Activated naive CD4-positive, alpha-beta T cell (primary cell): ENCODE measurements around the gene KDM4C.

Experiments
- DNase-seq, 4 experiments: peaks; one replicate each; lab custom pipeline; 2025; lab: John Stamatoyannopoulos, UW

The KDM4C gene

DNA sequence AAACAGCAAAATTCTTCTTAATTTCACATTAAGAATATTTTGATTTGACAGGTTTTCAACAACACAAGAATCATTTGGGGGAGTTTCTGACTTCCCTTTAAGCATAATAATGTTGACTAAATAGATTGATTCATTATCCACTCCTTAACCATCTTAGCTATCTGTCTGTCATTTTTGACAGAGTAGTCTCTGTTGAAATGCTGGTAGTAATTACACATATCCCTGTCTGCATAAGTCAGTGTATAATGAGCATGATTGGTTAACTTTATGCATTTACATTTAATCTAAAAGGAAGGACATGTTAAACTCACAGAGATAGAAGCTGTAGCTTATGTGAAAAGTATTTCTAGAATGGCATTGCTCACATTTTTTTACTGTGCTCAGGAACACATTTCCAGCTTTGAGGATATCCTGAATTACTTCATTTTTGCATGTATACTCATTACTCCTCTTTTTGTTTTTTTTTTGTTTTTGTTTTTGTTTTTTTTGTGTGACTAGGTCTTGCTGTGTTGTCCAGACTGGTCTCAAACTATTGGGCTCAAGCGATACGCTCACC is 385.9 kb downstream of the KDM4C start:
- no peak for DNase-seq

DNA sequence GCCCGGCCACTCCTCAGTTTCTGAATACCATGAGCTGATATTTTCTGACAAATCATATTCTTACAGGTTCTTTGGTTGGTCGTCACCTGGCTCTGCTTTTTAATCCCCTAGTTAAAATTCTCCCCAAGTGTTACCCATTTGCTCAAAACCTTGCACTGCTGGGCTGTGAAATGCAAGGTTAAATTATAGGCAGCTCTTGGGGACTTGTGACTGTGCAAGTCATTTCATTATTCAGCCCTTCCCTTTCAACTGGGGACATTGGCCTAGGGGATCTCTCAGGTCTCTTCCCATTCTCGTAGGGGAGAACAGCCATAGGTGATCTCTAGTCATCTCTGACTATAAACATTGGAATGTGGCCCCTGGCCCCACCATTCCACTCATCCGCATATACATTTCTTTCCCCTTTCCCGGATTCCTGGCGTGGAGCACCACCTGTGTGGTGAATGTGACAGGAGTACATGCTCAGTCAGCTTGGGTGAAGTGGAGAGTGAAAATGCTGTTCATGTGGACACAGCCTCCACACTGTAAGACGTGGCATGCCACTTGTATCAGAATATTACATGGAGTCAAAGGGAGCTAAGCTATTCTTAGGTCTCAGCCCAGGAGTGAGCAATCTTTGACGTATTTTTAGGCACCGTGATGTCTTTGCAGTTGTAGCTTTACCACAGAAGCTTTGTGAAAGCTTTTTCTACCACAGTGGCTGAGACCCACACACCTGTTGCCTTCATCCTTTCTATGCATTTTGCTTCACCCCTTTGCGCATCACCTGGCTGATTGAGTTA is 386.7 kb downstream of the KDM4C start:
- no peak for DNase-seq

DNA sequence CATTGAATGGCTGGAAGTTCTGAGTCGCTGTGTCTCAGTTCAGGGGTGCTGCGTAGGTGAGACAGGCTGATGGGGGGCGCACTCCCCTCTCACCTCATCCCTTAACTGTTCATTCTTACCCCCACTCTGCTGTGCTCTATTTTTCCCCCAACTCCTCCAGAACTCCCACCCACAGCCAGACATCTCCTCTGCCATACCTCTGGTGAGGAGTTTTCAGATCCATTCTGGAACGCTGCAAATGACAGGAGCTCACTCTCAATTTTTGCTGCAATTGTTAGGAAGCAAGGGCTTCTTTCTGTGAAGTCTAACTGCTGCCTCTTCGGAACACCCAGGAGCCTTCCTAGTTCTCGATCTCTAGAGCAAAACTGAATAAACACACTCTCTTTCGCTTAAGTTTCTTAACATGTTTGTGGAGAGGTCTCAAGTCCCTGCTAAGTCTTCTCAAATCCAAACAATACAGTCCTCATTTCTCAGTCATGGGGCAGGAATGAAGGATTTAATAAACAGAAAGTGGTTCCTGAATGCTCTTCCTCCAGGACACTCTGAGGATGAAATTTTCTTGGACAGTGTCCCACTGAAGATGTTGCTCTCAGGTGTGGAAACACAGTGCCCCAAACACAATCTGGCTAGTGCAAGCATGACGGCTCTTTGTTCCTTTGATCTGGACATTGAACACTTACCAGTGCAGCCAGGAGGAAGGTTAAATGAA is 387.7 kb downstream of the KDM4C start:
- DNase-seq = no peak

DNA sequence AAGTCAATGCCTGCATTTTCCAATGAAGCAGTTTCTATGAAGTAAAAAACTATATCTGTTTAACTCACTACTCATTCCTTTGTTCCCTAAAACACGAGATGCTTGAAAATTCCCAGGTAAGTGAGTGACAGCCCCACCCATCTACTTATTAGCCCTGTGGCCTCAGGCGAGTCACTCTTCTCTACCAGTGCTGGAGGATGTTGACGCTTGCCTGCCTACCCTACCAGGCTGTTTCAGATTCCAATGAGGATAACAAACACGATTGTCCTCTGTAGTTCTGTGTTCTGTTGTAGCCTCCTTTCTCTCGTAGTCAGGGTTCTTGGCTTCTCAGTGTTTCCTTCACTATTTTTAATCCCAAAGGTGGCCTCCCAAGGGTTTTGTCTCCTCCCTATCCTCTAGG is 388.8 kb downstream of the KDM4C start:
- no peak for DNase-seq

DNA sequence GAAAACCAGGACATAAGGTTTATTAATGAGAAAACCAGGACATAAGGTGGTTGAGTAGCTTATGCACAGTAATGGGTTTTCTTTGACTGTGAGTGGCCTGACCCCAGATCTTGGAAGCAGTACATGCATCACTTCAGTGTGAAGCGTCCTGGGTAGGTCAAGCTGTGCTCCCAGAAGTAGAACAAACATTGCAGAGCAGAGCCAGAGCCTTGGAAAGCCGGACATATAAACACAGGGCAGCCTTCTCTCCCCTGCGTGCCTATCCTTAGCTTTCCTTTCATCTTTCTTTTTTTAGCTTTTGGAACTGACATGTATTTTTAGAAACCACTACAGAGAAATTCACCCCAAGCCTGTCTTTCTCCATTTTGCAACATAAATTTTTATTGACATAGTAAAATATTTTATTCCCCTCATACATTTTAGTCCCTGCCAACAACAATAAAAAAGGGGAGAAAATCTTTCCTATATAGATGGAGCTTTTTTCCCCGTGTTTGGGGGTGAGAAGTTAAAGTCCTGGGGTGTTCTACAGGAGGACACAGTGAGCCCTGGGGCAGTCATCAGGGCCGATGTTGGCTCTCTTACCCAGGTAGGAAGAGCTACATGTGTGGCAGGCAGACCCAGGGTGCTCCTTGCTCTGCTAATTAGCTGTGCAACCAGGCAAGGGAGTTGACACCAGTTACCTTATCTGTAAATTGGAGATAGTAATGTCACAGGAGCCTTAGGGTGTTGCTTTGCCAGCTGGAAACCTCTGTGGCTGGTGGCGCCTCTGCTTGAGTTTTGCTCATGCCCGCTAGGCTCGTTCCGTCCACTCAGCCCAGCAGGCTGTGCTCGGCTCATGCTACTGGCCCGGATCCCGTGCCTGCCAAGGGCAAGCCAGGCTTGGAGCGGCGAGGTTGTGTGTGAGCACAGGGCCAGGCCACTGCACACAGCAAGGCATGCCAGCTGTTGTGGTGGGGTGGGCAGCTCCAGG is 389.6 kb downstream of the KDM4C start:
- DNase-seq = no peak

DNA sequence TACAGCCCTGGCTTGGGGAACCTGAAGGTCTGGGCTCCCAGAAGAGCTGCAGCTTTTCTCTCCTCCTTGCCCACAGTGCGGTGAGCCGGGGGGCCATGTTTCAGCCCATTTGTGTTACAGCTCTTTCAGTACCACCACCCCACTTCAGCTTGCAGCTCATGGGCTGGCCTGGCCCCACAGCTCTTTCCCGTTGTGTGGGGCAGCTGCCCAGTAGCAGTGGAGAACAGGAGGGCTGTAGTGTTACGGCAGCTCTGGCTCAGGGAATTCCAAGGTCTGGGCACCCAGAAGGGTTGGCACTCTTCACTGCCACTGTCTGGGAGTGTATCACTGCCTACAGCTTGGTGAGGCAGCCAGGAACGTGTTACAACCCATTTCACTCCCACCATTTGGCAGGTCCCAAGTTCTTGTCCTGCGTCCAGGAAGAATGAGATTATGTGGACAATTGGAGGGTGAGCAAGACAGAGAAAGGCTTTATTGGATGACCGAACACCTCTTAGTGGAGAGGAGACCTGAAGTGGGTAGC is 390.5 kb downstream of the KDM4C start:
- DNase-seq = no peak

DNA sequence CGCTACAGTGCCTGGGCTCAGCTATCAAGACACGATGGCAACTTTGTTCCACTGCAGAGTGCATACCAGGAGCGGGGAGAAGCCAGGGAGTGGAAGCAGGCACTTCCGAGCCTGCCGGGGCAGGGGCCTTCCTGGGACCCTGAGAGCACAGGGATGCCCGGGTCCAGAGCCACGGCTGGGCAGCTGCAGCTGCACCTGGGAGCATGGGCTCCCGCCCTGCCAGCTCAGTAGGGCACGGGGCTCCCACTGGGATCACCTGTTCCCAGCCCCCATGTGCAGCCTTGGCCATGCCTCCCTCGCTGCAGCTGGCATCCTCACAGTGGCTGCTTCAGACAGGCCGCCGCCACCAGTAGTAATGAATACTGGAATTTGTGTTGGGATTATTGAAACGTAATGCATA is 391.5 kb downstream of the KDM4C start:
- DNase-seq = no peak

DNA sequence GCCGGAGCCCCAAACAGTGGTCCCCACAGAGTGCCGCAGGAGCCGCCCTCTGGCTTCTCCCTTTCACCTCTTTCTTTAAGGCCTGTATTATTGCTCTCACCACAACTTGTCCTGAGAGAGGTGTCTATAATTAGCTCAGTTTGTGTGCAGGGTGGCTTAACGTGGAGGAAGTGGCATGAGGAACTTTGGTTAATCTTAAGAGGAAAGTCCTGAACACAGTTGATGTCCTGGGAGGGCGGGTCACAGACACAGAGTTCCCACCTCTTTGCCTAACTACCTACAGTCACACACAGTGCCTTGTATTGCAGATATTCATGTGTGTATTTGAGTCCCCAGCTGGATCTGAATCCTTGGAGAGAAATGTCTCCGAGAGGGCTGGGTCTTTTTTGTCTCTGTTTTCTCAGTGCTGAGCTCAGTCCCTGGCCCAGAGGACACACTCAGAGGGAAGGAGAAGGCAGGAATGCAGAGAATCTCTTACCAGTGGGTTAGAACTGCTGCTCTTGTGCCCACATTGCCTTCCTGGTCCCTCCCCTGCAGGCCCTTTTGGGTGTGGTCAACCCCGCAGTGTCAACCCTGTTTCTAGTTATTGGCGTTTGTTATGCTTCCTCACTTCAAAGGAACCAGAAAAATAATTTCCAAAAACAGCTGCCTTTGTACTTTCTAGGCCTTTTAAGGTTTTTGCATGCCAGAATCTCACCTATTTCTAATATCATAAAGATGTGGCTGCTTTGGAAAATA is 392.5 kb downstream of the KDM4C start:
- no peak for DNase-seq

DNA sequence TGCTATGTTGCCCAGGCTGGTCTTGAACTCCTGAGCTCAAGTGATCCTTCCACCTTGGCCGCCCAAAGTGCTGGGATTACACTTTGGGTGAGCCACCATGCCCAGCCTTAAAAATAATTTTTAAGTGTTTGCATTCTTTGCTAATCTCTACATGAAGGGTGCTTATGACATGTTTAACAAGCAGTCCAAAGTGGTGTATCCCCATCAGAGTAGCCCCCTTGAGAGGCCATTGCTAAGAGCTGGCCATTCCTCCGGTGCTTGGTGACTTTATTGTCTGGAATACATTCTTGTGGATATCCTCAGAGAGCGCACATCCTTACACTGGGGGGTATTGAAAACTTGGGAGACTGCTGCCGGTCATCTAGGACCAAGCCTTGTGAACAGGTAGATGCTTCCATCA is 395.4 kb downstream of the KDM4C start:
- no peak for DNase-seq

DNA sequence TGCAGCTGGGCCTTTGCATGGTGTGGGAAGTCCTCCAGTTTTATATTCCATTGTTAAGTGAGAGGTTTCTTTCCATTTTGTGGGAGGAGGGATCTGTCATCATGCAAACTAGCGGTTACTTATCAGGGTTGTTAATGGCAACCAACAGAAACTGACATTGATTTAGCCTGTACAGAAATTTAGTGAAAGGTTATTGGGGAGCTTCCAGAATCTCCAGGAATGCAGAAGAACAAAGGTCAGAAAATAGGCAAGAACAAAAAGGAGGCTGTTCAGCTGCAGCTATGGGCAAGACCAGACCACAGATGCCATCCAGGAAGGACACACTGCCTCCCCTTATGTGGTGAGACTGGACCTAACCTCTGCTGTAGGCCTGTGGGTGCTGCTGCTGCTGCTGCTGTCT is 395.8 kb downstream of the KDM4C start:
- no peak for DNase-seq

DNA sequence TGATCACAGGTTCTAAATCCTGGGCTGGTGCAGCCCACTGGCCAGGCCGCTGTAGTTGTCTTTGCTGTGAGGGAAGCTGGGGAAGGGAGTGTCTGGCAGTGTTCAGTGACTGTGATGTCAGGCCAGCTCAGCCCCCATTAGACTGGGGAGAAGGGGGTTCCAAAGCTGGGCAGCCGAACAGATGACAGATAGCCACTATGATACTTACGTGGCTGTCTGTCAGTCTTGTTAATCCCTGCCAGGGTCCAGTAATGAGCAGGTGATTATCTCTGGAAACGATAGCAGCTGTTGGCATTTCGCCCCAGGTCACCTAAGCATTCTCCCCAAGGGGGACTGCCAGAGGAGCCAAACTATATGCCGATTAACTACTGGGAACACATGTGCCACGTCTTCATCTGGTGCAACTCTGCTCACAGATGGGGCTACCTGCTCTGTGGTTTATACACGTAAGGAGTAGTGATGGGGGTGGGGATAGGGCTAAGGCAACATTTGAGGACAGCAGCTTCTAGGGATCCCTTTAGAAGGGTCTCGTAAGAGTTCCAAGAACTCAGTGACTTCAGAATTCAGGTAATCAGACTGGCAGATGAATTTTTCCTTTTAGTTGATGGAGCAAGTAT is 396.3 kb downstream of the KDM4C start:
- no peak for DNase-seq

DNA sequence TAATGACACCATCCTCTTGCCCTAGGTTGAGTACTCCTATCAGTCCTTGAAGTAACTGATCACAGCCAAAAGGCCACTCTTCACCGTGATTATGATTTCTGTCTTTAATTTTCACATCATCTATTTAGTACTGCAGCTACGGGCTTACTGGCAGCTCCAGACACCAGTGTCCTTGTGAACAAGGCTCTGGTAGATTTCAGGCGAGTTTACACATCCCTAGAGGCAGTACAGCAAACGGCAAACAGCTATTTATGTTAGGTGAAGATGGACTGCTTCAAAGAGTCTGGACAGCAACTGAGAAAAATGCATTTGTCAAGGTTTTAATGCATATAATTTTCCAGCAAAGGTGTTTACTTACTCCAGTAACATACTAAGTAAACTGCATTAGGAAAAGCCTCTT is 396.9 kb downstream of the KDM4C start:
- no peak for DNase-seq

DNA sequence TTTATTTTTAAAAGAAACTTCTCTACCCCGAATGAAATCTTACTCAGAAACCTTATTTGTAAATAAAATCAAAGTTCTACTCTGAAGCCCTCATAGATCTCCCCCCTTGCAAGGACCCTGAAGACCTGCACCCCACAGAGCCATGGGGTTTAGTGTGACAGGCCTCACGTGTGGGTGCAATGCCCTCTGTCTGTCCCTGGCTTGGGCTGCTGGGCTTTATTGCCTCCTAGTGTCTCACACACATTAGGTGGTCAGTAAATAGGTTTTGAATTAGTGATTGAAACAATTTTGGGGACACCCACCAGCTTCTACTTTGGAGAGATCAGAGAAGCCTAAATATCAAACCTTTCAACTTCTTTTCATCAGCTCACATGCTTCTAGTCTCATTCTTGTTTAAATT is 403.7 kb downstream of the KDM4C start:
- no peak for DNase-seq

DNA sequence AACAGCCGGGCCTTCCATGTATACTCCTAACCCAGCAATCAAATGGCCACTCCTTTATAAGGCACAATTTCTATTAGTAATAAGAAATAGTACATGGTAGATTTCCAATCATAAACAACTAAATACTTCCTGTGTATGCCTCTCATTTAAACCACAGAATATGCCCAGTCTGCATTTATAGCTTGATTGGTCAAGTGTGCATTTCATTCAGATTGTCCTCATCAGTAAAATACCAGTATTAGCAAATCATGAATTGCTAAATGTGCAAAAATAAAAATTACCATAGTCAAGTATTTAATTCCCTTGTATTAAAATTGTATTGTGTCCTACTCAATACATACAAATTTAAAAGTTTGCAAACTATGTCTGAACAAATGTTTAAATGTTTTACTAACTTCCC is 406.2 kb downstream of the KDM4C start:
- DNase-seq = no peak

DNA sequence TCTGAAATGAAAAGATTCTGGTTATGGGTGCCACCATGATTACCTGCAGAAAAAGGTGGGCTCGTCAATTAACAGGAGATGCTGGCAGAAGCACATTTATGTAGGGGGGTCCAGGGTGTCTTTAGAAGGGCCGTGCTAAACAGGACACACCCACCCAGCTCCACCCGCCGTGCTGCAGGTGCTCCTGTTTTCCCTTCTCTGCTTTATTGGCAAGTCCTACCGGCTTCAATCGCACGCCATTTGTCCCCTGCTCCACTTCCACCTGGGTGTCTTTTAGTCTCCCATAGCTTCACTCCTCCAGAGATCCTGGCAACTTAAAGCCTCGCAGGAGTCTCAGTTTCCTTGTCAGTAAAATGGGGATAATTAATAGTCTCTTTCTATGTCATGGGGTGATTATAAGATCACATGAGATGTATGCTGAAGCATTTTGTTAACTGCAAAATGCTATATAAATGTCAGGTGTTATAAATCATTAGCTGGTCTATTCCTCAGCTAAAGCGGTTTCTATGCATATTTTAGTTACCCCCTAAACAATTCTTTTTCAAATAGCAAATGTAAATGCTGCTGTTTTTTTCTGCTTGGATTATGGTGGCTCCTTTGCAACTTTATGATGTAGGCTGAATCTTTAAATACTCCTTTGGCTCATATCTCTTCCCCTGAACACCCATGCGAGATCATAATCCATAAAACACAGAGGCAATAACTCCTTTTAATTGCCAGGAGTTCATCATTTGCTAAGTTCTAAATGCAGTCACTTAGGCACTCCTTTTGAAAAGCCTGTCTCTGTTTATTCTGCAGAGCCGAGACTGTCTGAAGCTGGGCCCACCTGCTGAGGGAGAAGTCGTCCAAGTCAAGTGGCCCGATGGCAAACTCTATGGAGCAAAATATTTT is 406.9 kb downstream of the KDM4C start:
- no peak for DNase-seq

DNA sequence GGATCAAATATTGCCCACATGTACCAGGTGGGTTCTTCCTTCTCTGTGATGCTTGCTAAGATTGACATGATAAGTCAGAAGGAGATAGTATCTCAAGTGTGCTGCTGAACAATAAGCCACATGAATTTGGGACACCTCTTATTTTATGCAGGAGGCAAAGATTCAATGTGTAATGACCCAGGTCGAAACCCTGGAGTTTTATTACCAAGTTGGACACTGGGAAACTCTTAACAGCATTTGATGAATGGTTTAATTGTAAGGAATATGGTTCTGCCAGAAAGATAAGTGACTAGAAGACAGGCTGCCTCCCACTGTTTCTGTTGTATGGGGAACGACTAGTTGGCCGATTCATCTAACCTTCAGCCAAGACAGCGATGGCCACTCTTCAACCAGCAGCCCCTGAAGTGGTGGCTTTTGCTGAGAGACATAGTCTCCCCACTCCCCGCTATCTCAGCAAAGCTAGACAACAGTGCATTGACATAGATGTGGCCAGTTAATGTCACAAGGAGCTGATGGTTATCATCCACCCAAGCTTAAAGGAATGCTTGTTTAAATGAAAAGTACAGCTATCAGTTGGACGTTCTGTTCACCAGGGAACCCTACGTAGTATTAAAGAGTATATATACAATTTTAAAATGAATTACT is 407.7 kb downstream of the KDM4C start:
- no peak for DNase-seq

DNA sequence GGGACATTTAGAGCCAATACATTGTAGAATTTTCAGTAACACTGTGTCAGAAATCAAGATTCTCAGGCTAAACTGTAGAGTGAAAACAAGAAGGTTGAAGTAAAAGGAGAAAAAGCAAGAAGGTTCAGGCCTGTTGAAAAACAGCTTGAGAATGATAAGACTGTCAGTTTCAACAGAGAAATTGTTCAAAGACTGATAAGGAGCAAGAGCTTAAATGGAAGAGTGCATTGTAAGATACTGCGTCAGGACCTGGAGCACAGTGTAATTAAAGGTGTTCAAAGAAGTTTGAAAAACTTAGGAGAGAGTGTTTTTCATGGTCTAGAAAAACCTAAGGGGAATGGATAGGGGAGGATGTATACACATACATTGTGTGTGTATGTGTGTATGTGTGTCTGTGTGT is 408.3 kb downstream of the KDM4C start:
- no peak for DNase-seq

DNA sequence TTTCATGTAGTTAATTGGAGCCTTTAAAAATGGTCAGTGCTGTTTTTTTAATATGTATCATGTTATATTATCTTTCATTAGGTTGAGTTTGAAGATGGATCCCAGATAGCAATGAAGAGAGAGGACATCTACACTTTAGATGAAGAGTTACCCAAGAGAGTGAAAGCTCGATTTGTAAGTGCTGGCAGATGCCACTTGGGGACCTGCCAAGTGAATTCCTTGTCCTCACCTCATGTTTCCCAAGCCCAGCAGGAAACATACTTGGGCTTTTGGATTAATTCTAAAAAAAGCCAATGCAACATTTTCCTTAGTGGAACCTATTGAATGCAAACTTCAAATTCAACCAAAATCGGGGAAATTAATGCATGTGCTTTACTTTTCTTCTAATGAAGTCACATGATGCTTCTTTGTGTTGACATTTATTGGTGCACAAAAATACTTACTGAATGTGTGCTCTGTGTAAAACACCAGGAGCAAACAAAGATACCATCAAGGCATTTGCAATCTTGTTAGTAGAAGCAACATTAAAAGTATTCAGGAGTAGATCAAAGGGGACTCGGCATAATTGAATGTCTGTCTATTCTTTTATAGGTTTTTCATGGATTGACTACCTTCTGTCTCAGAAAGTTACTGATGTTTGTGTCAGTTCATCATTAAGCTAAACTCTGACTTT is 412.1 kb downstream of the KDM4C start:
- no peak for DNase-seq
